ENCODE results near the gene MAP3K21. TPM values are rescaled to one million over a fixed set of nuclear protein-coding genes. Genes with fewer than 3 reads are reported as not detected.

MAP3K21 gene
- total RNA-seq (1 to 10 TPM in 1 of 5 experiments, under 1 TPM in 4; 0.65 to 1.0 (median 0.91) TPM), polyA plus RNA-seq (under 1 TPM; 0.12 to 0.47 TPM), total RNA-seq (1.3 reads per million, percentile 2 among the genes with 10 or more reads in this experiment)

- ChIA-PET POLR2A (interaction anchor here (0.6 to 0.7 kb wide), 2 partner anchors 48 to 378 kb away, joined by 3 to 4 read pairs; no protein-coding TSS in a partner anchor), CTCF (no interaction called here)
- H3K4me3 Mint-ChIP-seq: peak within 1 kb of the TSS; percentile 67 to 89 (median 83)
- no peaks in the 10 kb centered on the region for H3K36me3 Mint-ChIP-seq
- peaks cover 9 to 47% (median 12%) of the 10 kb centered on the region in 5 donors for H3K27me3 Mint-ChIP-seq
- intact Hi-C loops (cut with micrococcal nuclease): loop anchor here (1.0 to 5.0 kb wide), 4 partner anchors 32 to 1150 kb away; partner anchors contain the start of genes PCNX2 (in 2 of the 2), COA6 (in 1 of the 2), NTPCR (in 1 of the 2) and TARBP1 (in 1 of the 2)
- ATAC-seq: peak; percentile 1
- peak within 1 kb of the TSS in 4 of 9 donors; percentile 8 to 83 (median 38) for H3K27ac Mint-ChIP-seq
- no peaks in the 10 kb centered on the region for H3K36me3 ChIP-seq (ENCODE audit: control insufficient read depth in 2 of 3, insufficient read depth in 3 of 3, low read length in 3 of 3)
- no peak within 1 kb of the TSS for H3K27ac ChIP-seq (ENCODE audit: low read depth, low read length)
- no peaks in the 10 kb centered on the region for H3K9me3 ChIP-seq (ENCODE audit: control insufficient read depth in 2 of 3, low read length in 3 of 3)
- DNase-seq: peak in 1 of 9 donors; percentile 42
- H3K4me3 ChIP-seq (ENCODE audit: low read length): peak within 1 kb of the TSS; percentile 62
- H3K9me3 Mint-ChIP-seq: peaks cover 0 to 3% (median 0%) of the 10 kb centered on the region in 11 donors
- peaks cover 6 to 8% of the 10 kb centered on the region in 2 donors for H3K4me1 ChIP-seq (ENCODE audit: control insufficient read depth in 2 of 2, insufficient read depth in 2 of 2, low read length in 2 of 2)
- peaks cover 4 to 19% (median 8%) of the 10 kb centered on the region in 7 donors for H3K4me1 Mint-ChIP-seq
- H3K27me3 ChIP-seq (ENCODE audit: control insufficient read depth in 2 of 2, insufficient read depth in 2 of 2, low read length in 2 of 2): no peaks in the 10 kb centered on the region
Measured at GRCh38 chr1:233327651-233328141, at the start of gene MAP3K21. MAP3K21 (plus strand) TSS chr1:233327724; CDS start chr1:233328029, 305 bp downstream.

DNA sequence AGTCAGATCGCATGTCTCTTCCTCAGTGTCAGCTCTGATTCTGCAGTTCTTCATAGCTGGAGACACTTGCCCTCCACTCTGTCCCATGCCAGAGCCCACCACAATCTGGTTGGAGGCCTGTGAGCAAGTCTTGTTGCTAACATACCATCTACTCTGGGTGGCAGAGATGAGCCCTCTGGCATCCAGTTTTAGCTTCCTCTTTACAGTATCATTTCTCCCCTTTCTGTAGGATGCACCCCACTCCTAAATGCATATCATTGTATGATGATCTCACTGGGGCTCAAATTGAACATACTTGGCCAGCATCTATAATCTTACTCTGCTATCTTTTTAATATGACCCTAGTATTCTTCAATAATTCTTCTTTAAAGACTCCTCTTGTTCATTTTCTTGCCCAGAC is 48.9 kb upstream of the MAP3K21 start:
- Histone ChIP-seq H3K36me3 (ENCODE audit: control insufficient read depth in 2 of 3, insufficient read depth in 3 of 3, low read length in 3 of 3) (no peaks in the 10 kb centered on the region), H3K4me1 (ENCODE audit: control insufficient read depth in 2 of 2, insufficient read depth in 2 of 2, low read length in 2 of 2) (peaks cover 18 to 20% of the 10 kb centered on the region in 2 donors), H3K9me3 (ENCODE audit: control insufficient read depth in 2 of 3, low read length in 3 of 3) (no peaks in the 10 kb centered on the region), H3K27me3 (ENCODE audit: control insufficient read depth in 2 of 2, insufficient read depth in 2 of 2, low read length in 2 of 2) (no peaks in the 10 kb centered on the region), H3K27ac (ENCODE audit: low read depth, low read length) (no peak overlapping the region), H3K4me3 (ENCODE audit: low read length) (no peak overlapping the region)
- intact Hi-C loops (cut with micrococcal nuclease): no loop called here
- no peak overlapping the region for H3K4me3 Mint-ChIP-seq
- ChIA-PET POLR2A (no interaction called here), CTCF (no interaction called here)
- DNase-seq (no peak), ATAC-seq (no peak)
- peak overlapping the region in 1 of 9 donors; percentile 9 for H3K27ac Mint-ChIP-seq
- no peaks in the 10 kb centered on the region for H3K27me3 Mint-ChIP-seq
- H3K36me3 Mint-ChIP-seq: peaks cover 8 to 27% (median 20%) of the 10 kb centered on the region in 5 donors
- no peaks in the 10 kb centered on the region for H3K9me3 Mint-ChIP-seq
- peaks cover 27 to 61% (median 38%) of the 10 kb centered on the region in 7 donors for H3K4me1 Mint-ChIP-seq

DNA sequence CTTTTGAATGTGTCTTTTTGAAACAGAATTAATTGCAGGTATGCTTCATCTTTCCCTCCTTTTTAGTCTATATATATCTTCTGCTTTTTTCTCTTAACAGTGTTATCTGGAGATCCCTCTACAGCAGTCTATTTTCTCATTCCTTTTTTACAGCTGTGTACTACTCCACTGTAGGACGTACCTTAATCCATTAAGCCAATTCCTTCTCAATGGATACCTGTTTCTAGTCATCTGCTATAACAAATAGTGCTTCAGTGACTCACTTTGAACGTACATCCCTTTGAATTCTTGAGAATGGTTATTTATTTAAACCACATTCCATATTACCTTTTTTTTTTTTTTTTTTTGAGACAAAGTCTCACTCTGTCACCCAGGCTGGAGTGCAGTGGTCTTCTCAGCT is 47.6 kb upstream of the MAP3K21 start:
- Histone ChIP-seq H3K4me3 (ENCODE audit: low read length) (no peak overlapping the region), H3K36me3 (ENCODE audit: control insufficient read depth in 2 of 3, insufficient read depth in 3 of 3, low read length in 3 of 3) (no peaks in the 10 kb centered on the region), H3K9me3 (ENCODE audit: control insufficient read depth in 2 of 3, low read length in 3 of 3) (no peaks in the 10 kb centered on the region), H3K27ac (ENCODE audit: low read depth, low read length) (no peak overlapping the region), H3K4me1 (ENCODE audit: control insufficient read depth in 2 of 2, insufficient read depth in 2 of 2, low read length in 2 of 2) (peaks cover 18 to 20% of the 10 kb centered on the region in 2 donors), H3K27me3 (ENCODE audit: control insufficient read depth in 2 of 2, insufficient read depth in 2 of 2, low read length in 2 of 2) (no peaks in the 10 kb centered on the region)
- CTCF ChIA-PET: interaction anchor here (0.7 kb wide), 1 partner anchor 41 kb away, joined by 3 read pairs; no protein-coding TSS in a partner anchor
- no peaks in the 10 kb centered on the region for H3K27me3 Mint-ChIP-seq
- H3K9me3 Mint-ChIP-seq: no peaks in the 10 kb centered on the region
- DNase-seq: no peak
- H3K27ac Mint-ChIP-seq: peak overlapping the region in 1 of 9 donors; percentile 47
- ATAC-seq: no peak
- H3K4me3 Mint-ChIP-seq: no peak overlapping the region
- peaks cover 24 to 64% (median 30%) of the 10 kb centered on the region in 7 donors for H3K4me1 Mint-ChIP-seq
- H3K36me3 Mint-ChIP-seq: peaks cover 0 to 32% (median 12%) of the 10 kb centered on the region in 5 donors
- intact Hi-C loops (cut with micrococcal nuclease): loop anchor here in 1 of 2 donors (5.0 kb wide), 1 partner anchor 648 kb away; the partner anchor contains the start of gene SIPA1L2
- POLR2A ChIA-PET: interaction anchor here (1.0 kb wide), 1 partner anchor 48 kb away, joined by 4 read pairs; no protein-coding TSS in a partner anchor

DNA sequence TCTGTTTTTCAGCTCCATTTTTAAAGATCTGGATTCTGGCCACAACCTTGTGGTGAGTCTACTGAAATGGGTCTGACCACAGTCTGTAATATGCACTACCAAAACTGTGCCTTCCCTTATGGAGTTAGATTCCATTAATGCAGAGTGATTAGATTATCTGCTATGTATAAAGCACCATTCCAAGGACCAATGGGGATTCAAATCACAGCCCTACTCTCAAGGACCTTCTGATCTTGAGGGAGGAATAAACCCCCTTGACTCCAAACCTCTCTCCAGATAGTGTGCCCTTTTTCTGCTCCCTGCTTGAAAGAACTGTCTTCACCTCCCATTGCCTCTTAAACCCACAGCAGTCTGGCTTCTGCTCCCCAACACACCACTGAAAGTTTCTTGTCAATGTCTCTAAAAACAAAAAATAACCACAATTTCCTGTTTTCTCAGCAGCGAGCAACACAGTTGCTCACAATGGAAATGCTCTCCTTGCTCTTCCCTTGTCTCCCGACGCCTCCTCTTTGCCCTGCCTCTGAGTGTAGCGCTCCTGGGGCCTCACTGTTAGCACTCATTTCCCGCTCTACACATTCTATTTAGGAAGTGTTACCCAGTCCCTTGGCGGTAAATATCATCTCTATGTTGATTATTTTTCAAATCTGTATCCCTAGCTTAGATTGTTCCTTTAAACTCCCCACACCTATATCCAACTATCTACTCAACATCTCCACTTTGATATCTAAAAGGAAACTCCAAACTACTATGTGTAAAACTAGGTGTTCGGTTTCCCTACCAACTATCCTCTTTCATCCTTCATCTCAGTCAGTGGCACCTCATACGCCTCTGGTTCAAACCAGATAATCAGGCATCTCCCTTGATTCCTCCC is 45.6 kb upstream of the MAP3K21 start:
- intact Hi-C loops (cut with micrococcal nuclease): loop anchor here (1.0 to 5.0 kb wide), 2 partner anchors 13 to 650 kb away; partner anchors contain the start of genes PCNX2 (in 2 of the 2) and SIPA1L2 (in 1 of the 2)
- Histone ChIP-seq H3K27ac (ENCODE audit: low read depth, low read length) (no peak overlapping the region), H3K9me3 (ENCODE audit: control insufficient read depth in 2 of 3, low read length in 3 of 3) (no peaks in the 10 kb centered on the region), H3K27me3 (ENCODE audit: control insufficient read depth in 2 of 2, insufficient read depth in 2 of 2, low read length in 2 of 2) (no peaks in the 10 kb centered on the region), H3K4me1 (ENCODE audit: control insufficient read depth in 2 of 2, insufficient read depth in 2 of 2, low read length in 2 of 2) (peaks cover 18 to 20% of the 10 kb centered on the region in 2 donors), H3K4me3 (ENCODE audit: low read length) (no peak overlapping the region), H3K36me3 (ENCODE audit: control insufficient read depth in 2 of 3, insufficient read depth in 3 of 3, low read length in 3 of 3) (no peaks in the 10 kb centered on the region)
- CTCF ChIA-PET: no interaction called here
- Mint-ChIP-seq H3K4me3 (peak overlapping the region; percentile 58 to 80 (median 67)), H3K9me3 (no peaks in the 10 kb centered on the region), H3K36me3 (peaks cover 0 to 35% (median 5%) of the 10 kb centered on the region in 5 donors), H3K4me1 (peaks cover 24 to 53% (median 30%) of the 10 kb centered on the region in 7 donors), H3K27me3 (no peaks in the 10 kb centered on the region), H3K27ac (peak overlapping the region; percentile 66 to 89 (median 76))
- ATAC-seq (peak; percentile 76), DNase-seq (peak in 6 of 9 donors; percentile 21 to 44 (median 38))
- POLR2A ChIA-PET: interaction anchor here (1.0 kb wide), 1 partner anchor 15 kb away, joined by 3 read pairs; no protein-coding TSS in a partner anchor

GRCh38 chr1:233282582-233282886 is 45.0 kb upstream of the MAP3K21 start:
- H3K4me3 Mint-ChIP-seq: peak overlapping the region in 9 of 10 donors; percentile 21 to 80 (median 68)
- ATAC-seq: peak; percentile 3
- POLR2A ChIA-PET: interaction anchor here (1.0 kb wide), 1 partner anchor 14 kb away, joined by 3 read pairs; no protein-coding TSS in a partner anchor
- H3K36me3 Mint-ChIP-seq: peaks cover 0 to 36% (median under 1%) of the 10 kb centered on the region in 5 donors
- no peaks in the 10 kb centered on the region for H3K36me3 ChIP-seq (ENCODE audit: control insufficient read depth in 2 of 3, insufficient read depth in 3 of 3, low read length in 3 of 3)
- H3K4me1 Mint-ChIP-seq: peaks cover 24 to 48% (median 30%) of the 10 kb centered on the region in 7 donors
- peaks cover 18 to 20% of the 10 kb centered on the region in 2 donors for H3K4me1 ChIP-seq (ENCODE audit: control insufficient read depth in 2 of 2, insufficient read depth in 2 of 2, low read length in 2 of 2)
- CTCF ChIA-PET: interaction anchor here (0.9 kb wide), 1 partner anchor 22 kb away, joined by 3 read pairs; no protein-coding TSS in a partner anchor
- intact Hi-C loops (cut with micrococcal nuclease): loop anchor here (1.0 to 5.0 kb wide), 2 partner anchors 13 to 650 kb away; partner anchors contain the start of genes PCNX2 (in 2 of the 2) and SIPA1L2 (in 1 of the 2)
- H3K4me3 ChIP-seq (ENCODE audit: low read length): no peak overlapping the region
- no peaks in the 10 kb centered on the region for H3K9me3 Mint-ChIP-seq
- no peaks in the 10 kb centered on the region for H3K27me3 ChIP-seq (ENCODE audit: control insufficient read depth in 2 of 2, insufficient read depth in 2 of 2, low read length in 2 of 2)
- H3K27me3 Mint-ChIP-seq: no peaks in the 10 kb centered on the region
- H3K9me3 ChIP-seq (ENCODE audit: control insufficient read depth in 2 of 3, low read length in 3 of 3): no peaks in the 10 kb centered on the region
- DNase-seq: peak in 1 of 9 donors; percentile 11
- H3K27ac Mint-ChIP-seq: peak overlapping the region; percentile 66 to 89 (median 76)
- H3K27ac ChIP-seq (ENCODE audit: low read depth, low read length): no peak overlapping the region

DNA sequence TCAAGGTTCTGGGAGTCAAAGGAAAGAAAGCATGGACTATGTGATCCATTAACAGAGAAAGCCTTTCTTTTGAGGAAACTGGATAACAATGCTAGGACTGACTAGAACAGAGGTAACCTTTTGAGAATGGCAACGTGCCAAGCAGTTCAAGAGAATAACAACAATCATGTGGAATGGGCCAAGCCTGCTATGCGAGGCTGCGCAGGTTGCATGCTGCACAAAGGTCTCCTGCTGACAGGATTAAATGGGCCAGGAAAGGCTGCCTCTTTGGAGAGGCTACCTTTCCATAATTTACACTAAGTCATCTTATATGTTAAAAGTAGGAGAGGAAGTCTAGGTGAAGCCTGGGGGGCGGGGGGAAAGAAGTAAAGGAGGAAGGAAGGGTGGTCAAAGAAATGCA is 37.8 kb upstream of the MAP3K21 start:
- no peaks in the 10 kb centered on the region for H3K9me3 ChIP-seq (ENCODE audit: control insufficient read depth in 2 of 3, low read length in 3 of 3)
- H3K27me3 ChIP-seq (ENCODE audit: control insufficient read depth in 2 of 2, insufficient read depth in 2 of 2, low read length in 2 of 2): no peaks in the 10 kb centered on the region
- Mint-ChIP-seq H3K4me3 (no peak overlapping the region), H3K36me3 (peaks cover 0 to 39% (median 11%) of the 10 kb centered on the region in 5 donors), H3K9me3 (peaks cover 0 to 2% (median 0%) of the 10 kb centered on the region in 11 donors), H3K27me3 (no peaks in the 10 kb centered on the region), H3K27ac (peak overlapping the region in 2 of 9 donors; percentile 2 to 23), H3K4me1 (peaks cover 7 to 27% (median 18%) of the 10 kb centered on the region in 7 donors)
- ChIA-PET CTCF (no interaction called here), POLR2A (no interaction called here)
- H3K36me3 ChIP-seq (ENCODE audit: control insufficient read depth in 2 of 3, insufficient read depth in 3 of 3, low read length in 3 of 3): no peaks in the 10 kb centered on the region
- H3K27ac ChIP-seq (ENCODE audit: low read depth, low read length): no peak overlapping the region
- intact Hi-C loops (cut with micrococcal nuclease): no loop called here
- DNase-seq: no peak
- ATAC-seq: no peak
- no peak overlapping the region for H3K4me3 ChIP-seq (ENCODE audit: low read length)
- H3K4me1 ChIP-seq (ENCODE audit: control insufficient read depth in 2 of 2, insufficient read depth in 2 of 2, low read length in 2 of 2): peaks cover 4 to 5% of the 10 kb centered on the region in 2 donors

Data from naive thymus-derived CD4-positive, alpha-beta T cell (primary cell).